Right ventricle myocardium superior (tissue), 1 donor: ENCODE measurements around the gene STK24. TPM values are rescaled to one million over a fixed set of nuclear protein-coding genes. Genes with fewer than 3 reads are reported as not detected.

Experiments used
- ATAC-seq: fragments of 200-7000 bp; cut with Tn5 transposase; one replicate; pipeline ENCODE4 v1.9.1; 2020; ENCODE audit warnings: mild to moderate bottlenecking; ENCODE audit not compliant: poor library complexity
- DNase-seq: peaks from one replicate; pipeline ENCODE4 v3.0.0-alpha.2; 2020
- intact Hi-C: fragments of 100-400 bp; cut with DNase I; formaldehyde crosslinking; loops from one replicate; pipeline ENCODE4 v1.11.2; 2022
- total RNA-seq: library from RNA; stranded (reverse); fragmentation: NEBNext Ultra II Directional; extraction: Animal tissue kit (Norgen Biotek cat#: 25700); gene quantifications from one replicate; pipeline ENCODE4 v1.2.1, GENCODE V29; 2021
- donor health status: DM: no; HTN: yes; CAD: no; lungs with severe emphysema.

Gene STK24
- total RNA-seq, 1 donor from 2014 or later, result 56.1 TPM

DNA sequence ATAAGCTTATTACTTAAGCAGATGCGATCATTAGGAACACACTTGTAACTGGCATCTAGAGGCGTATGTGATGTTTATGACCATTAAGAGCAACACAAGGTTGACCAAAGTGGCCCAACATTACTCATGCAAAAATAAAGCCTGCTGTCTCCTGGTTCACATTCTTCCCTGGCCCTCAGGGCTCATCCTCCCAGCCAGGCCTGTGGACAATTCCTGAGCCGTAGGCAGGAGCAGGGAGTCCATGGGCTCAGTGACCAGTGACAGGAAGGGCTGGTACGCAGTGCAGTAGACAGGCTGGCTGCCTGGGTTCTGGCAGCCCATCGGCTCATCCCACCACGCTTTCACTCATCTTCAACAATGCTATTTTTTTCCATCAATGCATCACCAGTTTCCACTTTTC lies 106.0 kb downstream of the STK24 start:
- intact Hi-C loops, result no loop called here
- ATAC-seq (no peak), DNase-seq (no peak)

DNA sequence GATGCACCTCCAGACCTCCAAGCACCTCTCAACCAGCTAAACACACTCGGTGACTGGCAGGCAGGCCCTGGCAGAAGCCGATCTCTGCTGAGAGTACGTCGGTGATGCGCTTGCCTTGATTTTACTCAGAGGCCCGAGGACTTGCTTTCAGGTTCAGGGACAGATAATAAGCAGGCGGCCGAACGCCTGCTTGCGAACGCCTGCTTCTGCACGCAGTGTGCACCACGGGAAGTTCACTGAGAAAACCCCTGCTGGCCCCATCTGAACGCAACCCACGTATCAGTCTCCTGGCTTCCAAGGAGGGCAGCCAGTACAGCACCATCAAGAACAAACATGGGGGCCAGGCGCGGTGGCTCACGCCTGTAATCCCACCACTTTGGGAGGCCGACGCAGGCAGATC lies 108.0 kb downstream of the STK24 start:
- ATAC-seq, result no peak
- intact Hi-C loops, result no loop called here
- no peak for DNase-seq

DNA sequence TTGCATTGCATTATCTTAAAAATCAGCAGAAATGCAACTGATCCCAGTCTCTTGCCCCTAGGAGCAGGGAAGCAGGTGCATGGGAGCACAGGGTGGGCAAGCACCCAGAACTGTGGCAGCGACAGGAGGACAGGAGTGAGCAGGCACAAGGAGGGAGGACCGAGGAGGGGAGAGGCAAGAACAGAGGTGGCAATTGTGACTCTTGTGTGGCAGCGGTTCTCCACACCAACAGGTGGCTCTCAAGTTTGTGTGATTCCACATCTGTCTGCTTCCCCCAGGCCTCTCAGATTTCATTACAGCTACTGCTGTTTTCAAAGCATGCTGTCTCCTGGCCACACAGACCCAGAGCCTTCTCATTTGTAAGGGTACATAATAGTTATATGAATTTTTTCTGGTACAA lies 108.5 kb downstream of the STK24 start:
- no peak for DNase-seq
- intact Hi-C loops, result no loop called here
- peak; percentile 26 for ATAC-seq

DNA sequence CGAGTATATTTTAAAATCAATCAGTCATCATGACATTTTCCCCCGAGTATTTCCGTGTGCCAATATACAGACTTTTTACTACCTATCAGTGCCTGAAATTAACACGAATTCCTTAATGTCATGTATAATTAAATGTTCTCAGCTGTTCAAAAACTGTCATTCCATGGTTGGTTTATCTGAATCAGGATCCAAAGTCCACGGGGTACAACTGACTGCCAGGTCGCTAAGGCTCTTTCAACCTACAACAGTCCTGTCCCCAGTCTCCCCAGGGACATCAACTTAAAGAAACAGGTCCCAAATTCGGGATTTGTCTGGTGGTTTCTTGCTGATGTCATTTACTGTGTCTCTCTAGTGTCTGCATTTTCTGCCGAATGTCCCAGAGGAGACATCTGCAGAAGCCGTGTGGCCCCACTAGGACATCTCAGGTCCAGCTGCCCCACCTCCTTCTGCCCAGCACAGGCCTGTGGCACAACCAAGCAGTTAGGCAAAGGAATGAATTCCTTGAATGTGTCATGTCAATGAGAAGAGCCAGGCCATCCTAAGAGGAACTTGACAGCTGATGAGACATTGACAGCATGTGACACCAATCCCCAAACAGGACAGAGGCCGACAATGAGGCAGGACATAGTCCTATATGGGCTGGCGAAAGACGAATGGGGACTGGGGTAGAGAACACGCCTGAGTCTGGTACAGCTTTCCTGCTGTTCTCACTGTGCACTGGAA lies 109.5 kb downstream of the STK24 start:
- intact Hi-C loops, result no loop called here
- ATAC-seq, result peak; percentile 80
- DNase-seq, result no peak

DNA sequence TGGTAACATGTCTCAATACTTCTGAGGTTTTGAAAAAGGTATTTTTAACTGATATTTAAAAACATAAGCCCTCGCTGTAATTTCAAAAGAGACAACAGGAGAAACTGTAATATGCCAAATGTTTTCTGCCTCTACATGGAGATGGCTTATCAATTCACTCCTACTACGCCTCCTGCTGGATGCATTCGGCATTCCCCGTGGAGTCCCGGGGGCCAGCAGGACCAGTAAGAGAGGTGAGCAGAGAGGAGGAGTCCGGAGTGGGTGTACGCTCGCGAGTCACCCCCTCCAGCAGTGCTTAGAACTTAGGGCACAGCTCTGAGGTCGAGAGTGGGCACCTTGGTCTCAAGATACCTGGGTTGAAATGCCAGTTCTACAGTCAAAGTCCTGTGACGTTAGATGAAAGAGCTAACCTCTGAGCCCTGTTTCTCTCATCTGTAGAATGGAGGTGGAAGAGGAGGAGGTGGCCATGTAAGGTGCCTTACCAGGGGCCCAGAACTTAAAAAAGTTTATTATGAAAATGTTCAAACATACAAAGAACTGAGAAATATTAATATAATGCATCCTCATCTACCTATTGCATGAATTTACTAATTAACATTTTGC lies 110.2 kb downstream of the STK24 start:
- DNase-seq, result no peak
- intact Hi-C loops, result no loop called here
- ATAC-seq, result no peak

DNA sequence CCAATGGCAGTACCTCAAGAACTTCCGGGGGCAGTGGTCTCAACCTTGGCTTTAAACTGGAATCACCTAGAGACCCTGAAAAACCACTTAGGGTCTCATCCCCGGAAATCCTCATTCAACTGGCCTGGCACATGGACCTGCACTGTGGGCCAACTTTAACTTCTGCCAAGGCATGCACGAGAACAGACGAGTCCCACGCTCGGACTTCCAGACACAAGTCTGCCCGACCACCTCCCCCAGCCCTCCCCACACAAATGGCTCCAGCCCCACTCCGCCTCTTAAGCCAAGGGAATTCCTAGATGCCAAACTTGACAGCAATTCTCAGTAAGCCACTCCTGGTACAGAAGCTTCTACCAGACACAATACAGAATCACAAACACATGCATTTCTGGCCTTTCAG lies 114.0 kb downstream of the STK24 start:
- ATAC-seq (peak; percentile 18), DNase-seq (no peak)
- intact Hi-C loops, result no loop called here

DNA sequence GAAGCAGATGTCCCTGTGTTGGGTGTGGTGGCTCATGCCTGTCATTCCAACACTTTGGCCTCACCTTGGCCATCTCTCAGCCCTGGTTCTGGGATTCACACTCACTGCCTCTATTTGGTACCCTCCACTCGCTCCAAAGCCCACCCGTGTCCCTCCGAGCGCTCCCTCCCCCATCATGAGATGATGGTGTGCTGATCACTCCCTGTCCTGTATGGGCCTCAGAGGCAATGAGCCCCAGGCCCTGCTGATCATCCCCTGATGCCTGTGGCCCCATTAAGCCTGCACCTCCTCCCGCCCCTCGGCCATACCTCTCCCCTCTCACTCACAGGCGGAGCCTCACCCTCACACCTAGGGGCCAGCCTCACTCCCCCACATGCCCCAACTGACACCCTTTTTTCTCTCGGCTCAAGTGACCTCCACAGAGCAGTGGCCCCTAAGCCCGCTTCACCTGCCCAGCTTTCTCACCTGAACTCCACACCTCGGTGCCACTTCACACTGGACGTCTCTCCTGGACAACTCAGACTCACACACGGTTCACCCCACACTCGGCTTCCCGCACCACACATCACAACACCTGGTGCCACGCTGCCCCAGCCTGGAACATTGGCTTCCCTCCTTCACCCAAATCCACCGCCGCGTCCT lies 114.5 kb downstream of the STK24 start:
- intact Hi-C loops, result no loop called here
- ATAC-seq (peak; percentile 12), DNase-seq (no peak)

DNA sequence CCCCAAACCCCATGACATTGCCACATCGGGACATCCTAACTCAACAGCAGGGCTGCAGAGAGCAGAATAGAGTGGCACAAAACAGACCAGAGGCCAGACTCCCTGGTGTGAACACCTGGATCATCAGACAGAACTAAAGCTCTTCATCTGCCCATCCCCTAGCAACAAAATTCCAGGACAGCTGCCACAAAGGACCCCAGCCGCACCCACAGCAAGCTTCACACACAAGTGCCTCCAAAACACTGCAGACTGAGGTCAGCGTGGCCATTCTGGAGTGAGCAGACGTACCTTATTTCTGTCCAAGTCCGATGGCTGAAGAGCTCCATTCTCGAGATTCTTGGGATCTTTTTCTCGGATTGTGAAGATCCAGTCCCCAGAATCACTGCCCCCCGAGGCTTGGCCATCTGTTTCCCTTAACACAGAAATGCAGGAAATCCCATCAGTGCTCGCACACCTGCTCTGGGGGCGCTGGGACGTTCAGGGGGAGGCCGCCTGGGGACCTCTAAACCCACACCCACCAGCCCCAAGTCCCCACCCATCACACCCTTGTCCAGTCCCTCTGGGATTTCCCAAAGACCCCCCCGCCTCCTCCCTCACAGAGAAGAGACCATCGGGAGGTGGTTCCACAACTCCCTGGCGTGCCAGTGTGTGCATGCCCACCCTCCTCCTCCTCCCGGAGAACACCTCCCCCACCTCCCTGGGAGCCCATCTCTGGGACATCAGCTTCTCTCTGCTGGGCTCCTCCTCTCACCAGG lies 115.2 kb downstream of the STK24 start:
- ATAC-seq (no peak), DNase-seq (no peak)
- intact Hi-C loops, result no loop called here

DNA sequence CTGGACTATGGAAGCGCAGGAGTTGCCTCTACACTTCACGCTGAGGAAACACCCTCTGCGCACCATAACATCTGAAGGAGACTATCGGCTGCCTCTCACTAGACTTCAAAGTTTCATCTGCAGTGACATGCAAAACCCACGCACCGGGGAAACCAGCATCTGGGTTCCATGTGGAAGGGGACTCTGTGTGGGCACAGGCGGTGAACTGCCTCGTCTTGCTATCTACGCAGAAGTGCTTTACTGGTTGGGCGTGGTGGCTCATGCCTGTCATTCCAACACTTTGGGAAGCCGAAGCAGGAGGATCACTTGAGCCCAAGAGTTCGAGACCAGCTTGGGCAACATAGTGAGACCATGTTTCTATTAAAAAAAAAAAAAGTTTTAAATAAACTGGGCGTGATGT lies 116.4 kb downstream of the STK24 start:
- DNase-seq, result no peak
- ATAC-seq, result no peak
- intact Hi-C loops, result no loop called here

DNA sequence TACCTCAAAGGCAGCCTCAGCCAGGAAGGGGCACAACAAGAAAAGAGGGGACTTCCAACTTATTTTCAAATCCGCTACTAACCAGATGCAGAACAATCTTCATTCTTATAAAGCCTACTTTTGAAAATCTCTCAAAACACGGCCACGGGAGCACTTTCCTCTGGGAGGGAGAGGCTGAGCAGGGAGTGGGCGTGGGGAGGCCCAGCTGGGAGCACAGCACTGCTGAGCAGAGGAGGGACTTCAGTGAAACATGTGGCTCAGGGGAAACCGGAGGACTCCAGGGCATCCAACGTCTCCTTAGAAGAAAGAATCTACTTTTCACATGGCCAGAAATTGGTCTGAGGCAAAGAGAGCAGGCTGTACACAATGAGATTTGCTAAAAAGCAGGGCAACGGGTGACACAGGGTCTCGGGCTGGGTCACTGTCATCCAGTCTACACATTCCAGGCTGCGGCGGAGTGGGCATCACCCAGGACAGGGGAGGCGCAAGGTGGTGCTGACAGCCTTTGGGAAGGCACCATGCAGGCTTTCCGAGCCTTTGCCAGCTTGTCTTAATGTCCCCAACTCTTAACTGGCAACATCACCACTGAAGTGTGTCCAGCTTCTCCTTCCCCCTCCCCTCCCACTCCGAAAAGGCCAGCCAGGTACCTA lies 117.1 kb downstream of the STK24 start:
- intact Hi-C loops, result no loop called here
- ATAC-seq (no peak), DNase-seq (no peak)

DNA sequence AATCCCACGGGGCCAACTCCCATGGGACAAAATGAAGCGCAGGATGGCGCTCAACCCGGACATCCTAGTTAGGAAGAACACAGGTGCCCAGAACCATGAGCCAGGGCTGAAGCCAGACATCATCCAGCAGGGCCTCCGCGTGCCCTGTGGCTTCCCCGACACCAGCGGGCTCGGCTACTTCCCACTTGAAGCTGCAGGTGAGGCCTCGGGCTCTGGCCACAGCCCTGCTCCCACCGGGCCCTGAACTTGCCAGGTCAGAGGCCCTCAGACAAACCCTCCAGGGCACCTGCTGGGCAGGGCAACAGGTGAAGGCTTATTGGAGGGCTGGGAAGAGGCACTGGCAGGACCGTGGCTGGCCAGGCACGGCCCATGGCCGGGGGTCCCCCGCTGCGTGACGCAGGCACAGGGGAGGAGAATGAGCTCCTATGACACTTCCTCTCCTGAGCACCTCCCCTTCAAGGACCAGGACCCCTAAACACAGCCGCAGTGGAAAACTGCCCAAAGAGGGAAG lies 117.7 kb downstream of the STK24 start:
- intact Hi-C loops, result no loop called here
- DNase-seq, result no peak
- ATAC-seq, result no peak

DNA sequence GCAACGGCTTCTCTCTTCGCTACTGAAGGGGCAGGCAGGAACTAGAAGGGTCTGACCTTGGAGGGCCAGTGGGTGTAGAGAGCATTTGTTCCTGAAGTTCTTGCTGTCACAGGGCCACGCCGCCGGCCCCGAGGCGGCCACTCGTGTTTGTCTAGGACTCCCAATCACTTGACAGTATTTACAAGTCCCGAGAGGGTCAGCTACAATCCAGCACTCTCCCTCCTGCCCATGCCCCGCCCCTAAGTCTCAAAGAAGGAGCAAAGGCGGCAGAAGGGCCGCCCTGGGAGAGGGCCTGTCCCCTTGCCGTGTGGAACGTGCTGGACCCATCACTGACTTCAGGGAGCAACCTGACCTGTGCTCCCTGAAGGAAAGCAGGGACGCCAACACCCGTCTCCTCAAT lies 118.5 kb downstream of the STK24 start:
- ATAC-seq (no peak), DNase-seq (no peak)
- intact Hi-C loops, result no loop called here

DNA sequence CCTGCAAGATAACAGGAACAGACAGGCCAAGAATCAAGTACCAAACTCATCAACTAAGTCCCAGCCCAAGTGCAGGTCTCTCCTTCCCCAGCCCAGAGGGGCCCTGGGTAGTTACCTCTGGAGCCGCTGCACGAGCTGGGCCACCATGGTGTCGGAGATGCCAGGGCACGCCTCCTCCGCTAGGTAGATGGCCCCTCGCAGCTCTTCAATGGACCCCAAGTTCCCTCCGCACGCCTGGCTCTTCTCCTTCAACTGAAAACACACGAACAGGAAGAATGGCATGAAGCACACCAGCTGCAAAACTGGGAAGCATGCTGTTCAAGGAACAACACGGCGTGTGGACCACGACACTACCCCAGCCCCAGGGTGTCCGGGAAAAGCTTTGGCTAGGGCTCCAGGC lies 119.9 kb downstream of the STK24 start:
- intact Hi-C loops, result no loop called here
- no peak for DNase-seq

DNA sequence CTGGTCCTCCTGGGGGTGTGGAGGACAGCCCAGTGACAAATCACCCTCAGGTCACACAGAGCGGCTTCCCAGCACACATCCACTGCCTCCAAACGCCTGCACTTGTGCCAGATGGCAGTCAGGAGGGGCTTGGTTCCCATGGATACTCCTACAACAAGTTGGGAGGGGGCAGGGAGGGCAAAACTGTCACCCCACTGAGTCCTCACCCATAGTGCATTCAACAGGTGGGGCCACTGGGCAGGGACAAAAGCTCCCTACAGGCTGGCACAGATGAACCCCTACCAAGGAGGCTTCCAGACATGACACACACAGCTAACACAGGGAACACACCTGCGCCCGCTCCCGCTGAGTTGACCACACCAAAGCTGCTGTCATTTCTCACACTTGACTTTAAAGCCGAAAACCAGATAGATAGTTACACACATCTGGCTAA lies 120.5 kb downstream of the STK24 start:
- no peak for ATAC-seq
- DNase-seq, result no peak
- intact Hi-C loops, result no loop called here

More for the DNA sequence above, 119.9 kb downstream of the STK24 start:
- ATAC-seq, result no peak

DNA sequence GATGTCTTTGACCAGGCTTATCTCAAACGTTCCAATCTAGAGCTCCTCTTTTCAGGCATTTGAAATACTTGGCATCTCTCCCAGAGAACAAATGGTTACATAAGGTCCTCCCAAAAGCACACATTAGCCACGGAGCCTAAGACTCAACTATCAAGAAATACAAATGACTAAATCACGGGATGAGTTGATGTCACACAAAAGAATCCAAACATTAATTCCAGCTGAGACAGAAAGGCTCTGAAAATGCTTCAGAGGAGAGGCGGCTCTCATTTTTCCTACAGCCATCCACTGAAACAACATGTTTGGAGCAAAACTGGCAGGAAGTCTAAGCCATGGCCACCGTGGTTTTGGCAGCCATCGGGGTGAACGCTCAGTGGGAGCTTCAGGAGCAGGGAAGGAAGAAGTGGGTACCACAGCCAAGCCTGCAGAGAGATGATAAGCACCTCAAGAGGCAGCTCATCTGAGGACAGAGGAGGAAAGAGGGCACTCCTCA lies 122.5 kb downstream of the STK24 start:
- intact Hi-C loops, result loop anchor here (5.0 kb wide), 1 partner anchor 123 kb away; the partner anchor contains the start of gene STK24
- ATAC-seq, result peak; percentile 79
- DNase-seq, result no peak

DNA sequence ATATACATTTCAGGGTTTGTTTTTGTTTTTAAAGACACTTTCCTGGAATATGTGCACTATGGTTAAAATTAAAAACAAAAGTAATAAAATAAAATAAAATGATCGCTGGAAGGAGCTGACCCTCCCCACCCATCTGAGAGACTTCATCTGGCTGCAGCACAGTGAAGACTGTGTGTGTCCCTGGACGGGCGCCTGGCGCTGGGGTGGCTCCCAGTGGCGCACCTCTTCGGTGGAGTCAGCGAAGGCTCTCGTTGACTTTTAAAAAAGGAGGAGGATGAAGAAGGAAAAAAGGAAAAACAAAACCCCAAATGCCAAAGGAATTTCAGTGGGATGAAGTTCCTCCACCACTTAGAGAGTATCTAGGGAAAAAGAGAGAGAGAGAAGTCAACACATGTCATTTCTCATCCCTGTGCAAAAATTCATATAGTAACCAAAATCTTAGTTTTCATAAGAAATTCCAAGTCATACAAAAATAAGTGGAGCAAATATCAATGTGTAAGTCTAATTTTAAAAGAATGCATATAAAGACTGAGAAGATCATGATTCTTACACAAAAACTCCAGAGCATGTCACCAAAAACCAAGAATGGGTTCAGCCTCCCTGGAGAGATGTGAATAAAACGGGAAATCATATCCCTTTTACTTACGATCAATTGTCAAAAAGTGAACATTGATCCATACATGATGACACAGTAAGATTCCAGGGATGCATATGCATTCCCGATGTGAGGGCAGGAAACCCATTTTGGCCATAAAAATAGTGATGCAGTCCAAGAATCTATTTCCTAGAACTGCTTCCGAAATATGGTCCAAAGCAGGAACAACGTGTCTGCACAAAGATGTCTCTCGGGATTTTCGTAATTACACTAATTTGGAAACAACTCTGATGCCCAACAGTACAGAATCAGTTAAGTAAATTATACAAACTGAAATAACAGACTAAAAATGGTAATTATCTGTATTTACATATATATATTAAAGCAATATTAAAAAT lies 123.8 kb downstream of the STK24 start:
- intact Hi-C loops, result loop anchor here (5.0 kb wide), 1 partner anchor 124 kb away; the partner anchor contains the start of gene STK24
- no peak for ATAC-seq
- DNase-seq, result no peak
